Mucosa of stomach (tissue), 1 donor: ENCODE measurements around the gene SRPK2.
A peak's percentile ranks its signal among the peaks of the same experiment; 100 is the strongest.

Experiments used
- H3K27me3 ChIP-seq: one replicate; pipeline ENCODE4 v1.7.0; 2013; ENCODE audit warnings: mild to moderate bottlenecking, low read length; ENCODE audit not compliant: control insufficient read depth, insufficient read depth
- H3K36me3 ChIP-seq: one replicate; pipeline ENCODE4 v1.7.0; 2013; ENCODE audit warnings: low read length; ENCODE audit not compliant: control insufficient read depth, insufficient read depth
- H3K4me1 ChIP-seq: one replicate; pipeline ENCODE4 v1.7.0; 2013; ENCODE audit warnings: mild to moderate bottlenecking, low read length; ENCODE audit not compliant: control insufficient read depth, insufficient read depth
- H3K4me3 ChIP-seq: one replicate; pipeline ENCODE4 v1.7.0; 2013; ENCODE audit warnings: low read length
- H3K9ac ChIP-seq: one replicate; pipeline ENCODE4 v1.7.0; 2013; ENCODE audit warnings: mild to moderate bottlenecking, low read length, moderate library complexity
- H3K9me3 ChIP-seq: one replicate; pipeline ENCODE4 v1.7.0; 2013; ENCODE audit warnings: mild to moderate bottlenecking, low read length, moderate library complexity; ENCODE audit not compliant: control insufficient read depth
- donor health status: Pancreatic carcinoma.

The SRPK2 gene

GRCh38 chr7:105284014-105284413 lies 104.7 kb downstream of the SRPK2 start:
- Histone ChIP-seq H3K9ac (no peak overlapping the region), H3K4me3 (no peak overlapping the region), H3K9me3 (no peaks in the 10 kb centered on the region), H3K4me1 (peaks cover 5% of the 10 kb centered on the region), H3K36me3 (no peaks in the 10 kb centered on the region), H3K27me3 (no peaks in the 10 kb centered on the region)

GRCh38 chr7:105281966-105282365 lies 106.8 kb downstream of the SRPK2 start:
- Histone ChIP-seq H3K36me3 (no peaks in the 10 kb centered on the region), H3K4me3 (no peak overlapping the region), H3K9ac (no peak overlapping the region), H3K27me3 (no peaks in the 10 kb centered on the region), H3K9me3 (no peaks in the 10 kb centered on the region), H3K4me1 (peaks cover 14% of the 10 kb centered on the region)

GRCh38 chr7:105279688-105280007 lies 109.1 kb downstream of the SRPK2 start:
- Histone ChIP-seq H3K9ac (no peak overlapping the region), H3K27me3 (no peaks in the 10 kb centered on the region), H3K9me3 (no peaks in the 10 kb centered on the region), H3K4me3 (no peak overlapping the region), H3K4me1 (peaks cover 14% of the 10 kb centered on the region), H3K36me3 (no peaks in the 10 kb centered on the region)

- no peak overlapping the region for H3K4me3 ChIP-seq
- no peaks in the 10 kb centered on the region for H3K36me3 ChIP-seq
These were observed 109.6 kb downstream of the SRPK2 start for GRCh38 chr7:105278973-105279687.

GRCh38 chr7:105278565-105278964 lies 110.2 kb downstream of the SRPK2 start:
- H3K36me3 ChIP-seq, result no peaks in the 10 kb centered on the region
- no peak overlapping the region for H3K4me3 ChIP-seq

More at GRCh38 chr7:105278973-105279687, 109.6 kb downstream of the SRPK2 start:
- H3K4me1 ChIP-seq, result peaks cover 14% of the 10 kb centered on the region
- H3K9me3 ChIP-seq, result no peaks in the 10 kb centered on the region
- H3K27me3 ChIP-seq, result no peaks in the 10 kb centered on the region
- H3K9ac ChIP-seq, result no peak overlapping the region

GRCh38 chr7:105277341-105277740 lies 111.4 kb downstream of the SRPK2 start:
- Histone ChIP-seq H3K27me3 (no peaks in the 10 kb centered on the region), H3K4me3 (no peak overlapping the region), H3K36me3 (no peaks in the 10 kb centered on the region), H3K4me1 (peaks cover 14% of the 10 kb centered on the region), H3K9me3 (no peaks in the 10 kb centered on the region), H3K9ac (no peak overlapping the region)

More at GRCh38 chr7:105278565-105278964, 110.2 kb downstream of the SRPK2 start:
- H3K9me3 ChIP-seq, result no peaks in the 10 kb centered on the region
- H3K4me1 ChIP-seq, result peaks cover 14% of the 10 kb centered on the region
- no peak overlapping the region for H3K9ac ChIP-seq
- no peaks in the 10 kb centered on the region for H3K27me3 ChIP-seq

GRCh38 chr7:105270117-105270516 lies 118.6 kb downstream of the SRPK2 start:
- Histone ChIP-seq H3K4me3 (no peak overlapping the region), H3K27me3 (no peaks in the 10 kb centered on the region), H3K9ac (no peak overlapping the region), H3K36me3 (no peaks in the 10 kb centered on the region), H3K4me1 (no peaks in the 10 kb centered on the region), H3K9me3 (no peaks in the 10 kb centered on the region)

GRCh38 chr7:105269397-105269796 lies 119.3 kb downstream of the SRPK2 start:
- Histone ChIP-seq H3K4me1 (no peaks in the 10 kb centered on the region), H3K4me3 (no peak overlapping the region), H3K9me3 (no peaks in the 10 kb centered on the region), H3K27me3 (no peaks in the 10 kb centered on the region), H3K36me3 (no peaks in the 10 kb centered on the region), H3K9ac (peak overlapping the region; percentile 66)

- H3K36me3 ChIP-seq, result no peaks in the 10 kb centered on the region
- H3K9ac ChIP-seq, result peak overlapping the region; percentile 66
- no peaks in the 10 kb centered on the region for H3K9me3 ChIP-seq
- H3K27me3 ChIP-seq, result no peaks in the 10 kb centered on the region
- peak overlapping the region; percentile 51 for H3K4me3 ChIP-seq
- no peaks in the 10 kb centered on the region for H3K4me1 ChIP-seq
These were observed 120.0 kb downstream of the SRPK2 start for GRCh38 chr7:105268511-105269392.

GRCh38 chr7:105268056-105268455 lies 120.7 kb downstream of the SRPK2 start:
- no peaks in the 10 kb centered on the region for H3K36me3 ChIP-seq
- peak overlapping the region; percentile 66 for H3K9ac ChIP-seq
- no peak overlapping the region for H3K4me3 ChIP-seq
- no peaks in the 10 kb centered on the region for H3K9me3 ChIP-seq
- H3K4me1 ChIP-seq, result no peaks in the 10 kb centered on the region
- H3K27me3 ChIP-seq, result no peaks in the 10 kb centered on the region

GRCh38 chr7:105267244-105267643 lies 121.5 kb downstream of the SRPK2 start:
- no peak overlapping the region for H3K4me3 ChIP-seq

GRCh38 chr7:105264707-105265106 lies 124.0 kb downstream of the SRPK2 start:
- H3K9ac ChIP-seq, result no peak overlapping the region
- no peaks in the 10 kb centered on the region for H3K9me3 ChIP-seq
- no peaks in the 10 kb centered on the region for H3K36me3 ChIP-seq
- no peaks in the 10 kb centered on the region for H3K27me3 ChIP-seq
- H3K4me1 ChIP-seq, result peaks cover 13% of the 10 kb centered on the region
- no peak overlapping the region for H3K4me3 ChIP-seq

More at GRCh38 chr7:105267244-105267643, 121.5 kb downstream of the SRPK2 start:
- Histone ChIP-seq H3K9me3 (no peaks in the 10 kb centered on the region), H3K9ac (no peak overlapping the region), H3K4me1 (peaks cover 4% of the 10 kb centered on the region), H3K36me3 (no peaks in the 10 kb centered on the region), H3K27me3 (no peaks in the 10 kb centered on the region)
